Mucosa of descending colon (tissue), 3 donors: ENCODE measurements around the gene CHMP2A. TPM values are rescaled to one million over a fixed set of nuclear protein-coding genes. Genes with fewer than 3 reads are reported as not detected.
"Not testable (repeated sequence)": the region's sequence is repeated elsewhere in the genome, so short reads cannot be mapped to it uniquely, and the experiment has no call there.

Experiments
- ATAC-seq: fragments of 200-7000 bp; cut with Tn5 transposase; one replicate; pipeline ENCODE4 v1.9.1; 2020; ENCODE audit warnings: mild to moderate bottlenecking, moderate library complexity
- DNase-seq, 3 donors: peaks; one replicate each; pipeline ENCODE4 v3.0.0-alpha.2; 2020
- H3K36me3 ChIP-seq: fragments of 200-600 bp; one replicate; pipeline ENCODE4 v1.8.0; 2021; ENCODE audit warnings: low read depth, mild to moderate bottlenecking
- H3K4me1 ChIP-seq: fragments of 200-600 bp; one replicate; pipeline ENCODE4 v1.8.0; 2021; ENCODE audit warnings: low read depth, mild to moderate bottlenecking
- H3K4me3 ChIP-seq: fragments of 200-600 bp; one replicate; pipeline ENCODE4 v1.8.0; 2021; ENCODE audit warnings: mild to moderate bottlenecking
- H3K9me3 ChIP-seq: fragments of 200-600 bp; one replicate; pipeline ENCODE4 v1.8.0; 2021; ENCODE audit warnings: mild to moderate bottlenecking
- CTCF ChIP-seq: fragments of 200-600 bp; IDR thresholded peaks from one replicate; pipeline ENCODE4 v1.8.0; 2022; ENCODE audit warnings: antibody characterized with exemption, mild to moderate bottlenecking
- intact Hi-C, 2 donors: fragments of 100-400 bp; cut with DNase I in 1 of 2; cut with micrococcal nuclease in 1 of 2; formaldehyde crosslinking; loops; one replicate each; pipeline versions ENCODE4 v1.11.0 to v1.11.1; 2022; cut with DNase I, micrococcal nuclease
- microRNA-seq: library from miRNA; unstranded; fragments of <30 nt; microRNA quantifications from one replicate; pipeline ENCODE4, GENCODE V29; 2019
- total RNA-seq, 3 donors: library from RNA; stranded (reverse); fragmentation: NEBNext Ultra II Directional in 2 of 3; extraction: Animal tissue kit (Norgen Biotek cat#: 25700) in 2 of 3; gene quantifications; one replicate each; pipeline versions ENCODE4 v1.2.1 to v1.2.4, GENCODE V29; 2021 to 2023
- donor health status: DM: no; HTN: no; CAD: no; lungs with moderate emphysema.
- donor health status: DM: no; HTN: no; CAD: no.
- donor health status: DM: no; HTN: yes; CAD: no.

Gene CHMP2A
- total RNA-seq, 3 donors from 2014 or later, result 125 to 231 (median 195) TPM

GRCh38 chr19:58513213-58513693 lies 41.7 kb downstream of the CHMP2A start:
- TF ChIP-seq CTCF, result no peak
- no peaks in the 10 kb centered on the region for H3K9me3 ChIP-seq
- H3K4me1 ChIP-seq, result peaks cover 34% of the 10 kb centered on the region
- intact Hi-C loops, result no loop called here
- ATAC-seq (no peak), DNase-seq (no peak)
- H3K4me3 ChIP-seq, result no peak overlapping the region
- no peaks in the 10 kb centered on the region for H3K36me3 ChIP-seq

- peaks cover 24% of the 10 kb centered on the region for H3K4me1 ChIP-seq
- peak; percentile 34 for ATAC-seq
- peaks cover 10% of the 10 kb centered on the region for H3K9me3 ChIP-seq
- no peak for TF ChIP-seq CTCF
- no peaks in the 10 kb centered on the region for H3K36me3 ChIP-seq
- peak in 2 of 3 donors; percentile 58 to 62 for DNase-seq
- no peak within 1 kb of the TSS for H3K4me3 ChIP-seq
- intact Hi-C loops, result no loop called here
Observed at GRCh38 chr19:58511353-58512208, 43.3 kb downstream of the CHMP2A start, which contains the start of gene SLC27A5. SLC27A5 (minus strand) TSS chr19:58511992; CDS start chr19:58511955, 37 bp downstream.

- H3K4me3 ChIP-seq, result no peak overlapping the region
- no peak for TF ChIP-seq CTCF
- H3K9me3 ChIP-seq, result peaks cover 10% of the 10 kb centered on the region
- DNase-seq (no peak), ATAC-seq (no peak)
- H3K4me1 ChIP-seq, result peaks cover 24% of the 10 kb centered on the region
- intact Hi-C loops, result no loop called here
- no peaks in the 10 kb centered on the region for H3K36me3 ChIP-seq
Observed at GRCh38 chr19:58510084-58510862, 44.6 kb downstream of the CHMP2A start.

- ATAC-seq (no peak), DNase-seq (no peak)
- Histone ChIP-seq H3K36me3 (no peaks in the 10 kb centered on the region), H3K4me1 (peaks cover 22% of the 10 kb centered on the region), H3K4me3 (no peak overlapping the region), H3K9me3 (peaks cover 10% of the 10 kb centered on the region)
- no peak for TF ChIP-seq CTCF
- intact Hi-C loops, result no loop called here
Observed at GRCh38 chr19:58509731-58510083, 45.2 kb downstream of the CHMP2A start.

GRCh38 chr19:58507602-58508223 lies 47.2 kb downstream of the CHMP2A start:
- ATAC-seq, H3K36me3 ChIP-seq, DNase-seq, H3K4me3 ChIP-seq, intact Hi-C loops: not testable (repeated sequence)
- H3K4me1 ChIP-seq, result peaks cover 11% of the 10 kb centered on the region
- H3K9me3 ChIP-seq, result peaks cover 10% of the 10 kb centered on the region

Small RNA genes within 50 kb of the gene (microRNA-seq; reads per million reads assigned to microRNA genes)
- gene MIR6807, result not detected

Other genes starting within 250 kb of the CHMP2A start
- 10 to 100 TPM; 25.0 to 31.7 (median 30.0) TPM for gene ERVK3-1, start 249.7 kb downstream of the CHMP2A start, total RNA-seq
- gene ZSCAN22, start 228.1 kb downstream of the CHMP2A start, total RNA-seq, result 1 to 10 TPM; 2.4 to 5.4 (median 3.2) TPM
- 1 to 10 TPM; 2.0 to 3.7 (median 2.7) TPM for gene A1BG, start 201.6 kb downstream of the CHMP2A start, total RNA-seq
- gene ZNF497, start 192.4 kb downstream of the CHMP2A start, total RNA-seq, result 1 to 10 TPM; 1.1 to 1.9 (median 1.2) TPM
- 1 to 10 TPM; 1.5 to 3.3 (median 2.5) TPM for gene ZNF837, start 174.1 kb downstream of the CHMP2A start, total RNA-seq
- gene RPS5, start 167.8 kb downstream of the CHMP2A start, total RNA-seq, result 100 to 1,000 TPM; 692 to 768 (median 754) TPM
- not detected for gene RNF225, start 159.4 kb downstream of the CHMP2A start, total RNA-seq
- gene ZNF584, start 146.5 kb downstream of the CHMP2A start, total RNA-seq, result 10 to 100 TPM in 1 of 3 donors, 1 to 10 TPM in 2; 5.4 to 15.0 (median 6.9) TPM
- 1 to 10 TPM; 1.5 to 9.8 (median 5.6) TPM for gene ZNF132, start 115.0 kb downstream of the CHMP2A start, total RNA-seq
- gene ZNF324B, start 103.5 kb downstream of the CHMP2A start, total RNA-seq, result 1 to 10 TPM; 5.3 to 8.2 (median 6.8) TPM
- gene ZNF324, start 88.0 kb downstream of the CHMP2A start, total RNA-seq, result 10 to 100 TPM; 10.1 to 14.8 (median 12.9) TPM
- 10 to 100 TPM in 2 of 3 donors, 1 to 10 TPM in 1; 9.4 to 12.6 (median 10.6) TPM for gene ZNF446, start 78.8 kb downstream of the CHMP2A start, total RNA-seq
- 1 to 10 TPM; 1.6 to 7.1 (median 3.9) TPM for gene SLC27A5, start 43.1 kb downstream of the CHMP2A start, total RNA-seq
- 10 to 100 TPM; 12.1 to 16.7 (median 13.4) TPM for gene ZBTB45, start 35.3 kb downstream of the CHMP2A start, total RNA-seq
- gene TRIM28, start 11.0 kb downstream of the CHMP2A start, total RNA-seq, result 100 to 1,000 TPM; 180 to 308 (median 202) TPM
- gene UBE2M, start 3.5 kb upstream of the CHMP2A start, total RNA-seq, result 100 to 1,000 TPM in 1 of 3 donors, 10 to 100 TPM in 2; 49.4 to 101 (median 66.7) TPM
- gene MZF1, start 18.2 kb upstream of the CHMP2A start, total RNA-seq, result 10 to 100 TPM; 30.4 to 43.3 (median 36.1) TPM